Measurements from ENCODE around the gene WDFY2. TPM values are rescaled to one million over a fixed set of nuclear protein-coding genes. Genes with fewer than 3 reads are reported as not detected.
"Not testable (repeated sequence)": the region's sequence is repeated elsewhere in the genome, so short reads cannot be mapped to it uniquely, and the experiment has no call there.

The WDFY2 gene
- total RNA-seq, 1 experiment from 2014 or later = 25.7 TPM

DNA sequence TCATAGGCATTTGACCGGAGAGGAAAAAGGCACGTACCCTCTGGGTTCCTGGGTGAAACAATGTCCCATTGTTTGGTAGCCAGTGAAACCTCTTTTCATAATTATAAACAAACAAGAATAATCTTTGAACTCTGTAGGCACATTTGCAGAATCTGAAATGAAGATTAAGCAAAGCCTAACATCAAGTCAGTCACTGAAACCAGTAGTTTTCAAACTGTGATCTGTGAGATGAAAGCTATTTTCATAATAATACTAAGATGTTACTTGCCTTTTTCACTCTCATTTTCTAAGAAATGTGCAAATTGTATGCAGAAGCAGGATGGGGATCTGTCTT lies 105.4 kb downstream of the WDFY2 start (continued):
- TF ChIP-seq, protein P1, sequence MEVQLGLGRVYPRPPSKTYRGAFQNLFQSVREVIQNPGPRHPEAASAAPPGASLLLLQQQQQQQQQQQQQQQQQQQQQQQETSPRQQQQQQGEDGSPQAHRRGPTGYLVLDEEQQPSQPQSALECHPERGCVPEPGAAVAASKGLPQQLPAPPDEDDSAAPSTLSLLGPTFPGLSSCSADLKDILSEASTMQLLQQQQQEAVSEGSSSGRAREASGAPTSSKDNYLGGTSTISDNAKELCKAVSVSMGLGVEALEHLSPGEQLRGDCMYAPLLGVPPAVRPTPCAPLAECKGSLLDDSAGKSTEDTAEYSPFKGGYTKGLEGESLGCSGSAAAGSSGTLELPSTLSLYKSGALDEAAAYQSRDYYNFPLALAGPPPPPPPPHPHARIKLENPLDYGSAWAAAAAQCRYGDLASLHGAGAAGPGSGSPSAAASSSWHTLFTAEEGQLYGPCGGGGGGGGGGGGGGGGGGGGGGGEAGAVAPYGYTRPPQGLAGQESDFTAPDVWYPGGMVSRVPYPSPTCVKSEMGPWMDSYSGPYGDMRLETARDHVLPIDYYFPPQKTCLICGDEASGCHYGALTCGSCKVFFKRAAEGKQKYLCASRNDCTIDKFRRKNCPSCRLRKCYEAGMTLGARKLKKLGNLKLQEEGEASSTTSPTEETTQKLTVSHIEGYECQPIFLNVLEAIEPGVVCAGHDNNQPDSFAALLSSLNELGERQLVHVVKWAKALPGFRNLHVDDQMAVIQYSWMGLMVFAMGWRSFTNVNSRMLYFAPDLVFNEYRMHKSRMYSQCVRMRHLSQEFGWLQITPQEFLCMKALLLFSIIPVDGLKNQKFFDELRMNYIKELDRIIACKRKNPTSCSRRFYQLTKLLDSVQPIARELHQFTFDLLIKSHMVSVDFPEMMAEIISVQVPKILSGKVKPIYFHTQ (CRISPR knock-in tag; IDR thresholded peaks at IDR 0.05) = no peak
- TF ChIP-seq CREM (CRISPR knock-in tag; IDR thresholded peaks at IDR 0.05) (no peak), GRHL2 (CRISPR knock-in tag; IDR thresholded peaks at IDR 0.05; ENCODE audit: insufficient replicate concordance, severe bottlenecking) (no peak), FOXP4 (CRISPR knock-in tag; IDR thresholded peaks at IDR 0.05) (no peak), E2F5 (CRISPR knock-in tag; IDR thresholded peaks at IDR 0.05) (no peak)
- TF ChIP-seq, protein P2, sequence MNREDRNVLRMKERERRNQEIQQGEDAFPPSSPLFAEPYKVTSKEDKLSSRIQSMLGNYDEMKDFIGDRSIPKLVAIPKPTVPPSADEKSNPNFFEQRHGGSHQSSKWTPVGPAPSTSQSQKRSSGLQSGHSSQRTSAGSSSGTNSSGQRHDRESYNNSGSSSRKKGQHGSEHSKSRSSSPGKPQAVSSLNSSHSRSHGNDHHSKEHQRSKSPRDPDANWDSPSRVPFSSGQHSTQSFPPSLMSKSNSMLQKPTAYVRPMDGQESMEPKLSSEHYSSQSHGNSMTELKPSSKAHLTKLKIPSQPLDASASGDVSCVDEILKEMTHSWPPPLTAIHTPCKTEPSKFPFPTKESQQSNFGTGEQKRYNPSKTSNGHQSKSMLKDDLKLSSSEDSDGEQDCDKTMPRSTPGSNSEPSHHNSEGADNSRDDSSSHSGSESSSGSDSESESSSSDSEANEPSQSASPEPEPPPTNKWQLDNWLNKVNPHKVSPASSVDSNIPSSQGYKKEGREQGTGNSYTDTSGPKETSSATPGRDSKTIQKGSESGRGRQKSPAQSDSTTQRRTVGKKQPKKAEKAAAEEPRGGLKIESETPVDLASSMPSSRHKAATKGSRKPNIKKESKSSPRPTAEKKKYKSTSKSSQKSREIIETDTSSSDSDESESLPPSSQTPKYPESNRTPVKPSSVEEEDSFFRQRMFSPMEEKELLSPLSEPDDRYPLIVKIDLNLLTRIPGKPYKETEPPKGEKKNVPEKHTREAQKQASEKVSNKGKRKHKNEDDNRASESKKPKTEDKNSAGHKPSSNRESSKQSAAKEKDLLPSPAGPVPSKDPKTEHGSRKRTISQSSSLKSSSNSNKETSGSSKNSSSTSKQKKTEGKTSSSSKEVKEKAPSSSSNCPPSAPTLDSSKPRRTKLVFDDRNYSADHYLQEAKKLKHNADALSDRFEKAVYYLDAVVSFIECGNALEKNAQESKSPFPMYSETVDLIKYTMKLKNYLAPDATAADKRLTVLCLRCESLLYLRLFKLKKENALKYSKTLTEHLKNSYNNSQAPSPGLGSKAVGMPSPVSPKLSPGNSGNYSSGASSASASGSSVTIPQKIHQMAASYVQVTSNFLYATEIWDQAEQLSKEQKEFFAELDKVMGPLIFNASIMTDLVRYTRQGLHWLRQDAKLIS (CRISPR knock-in tag; IDR thresholded peaks at IDR 0.05; ENCODE audit: borderline replicate concordance) = no peak

DNA sequence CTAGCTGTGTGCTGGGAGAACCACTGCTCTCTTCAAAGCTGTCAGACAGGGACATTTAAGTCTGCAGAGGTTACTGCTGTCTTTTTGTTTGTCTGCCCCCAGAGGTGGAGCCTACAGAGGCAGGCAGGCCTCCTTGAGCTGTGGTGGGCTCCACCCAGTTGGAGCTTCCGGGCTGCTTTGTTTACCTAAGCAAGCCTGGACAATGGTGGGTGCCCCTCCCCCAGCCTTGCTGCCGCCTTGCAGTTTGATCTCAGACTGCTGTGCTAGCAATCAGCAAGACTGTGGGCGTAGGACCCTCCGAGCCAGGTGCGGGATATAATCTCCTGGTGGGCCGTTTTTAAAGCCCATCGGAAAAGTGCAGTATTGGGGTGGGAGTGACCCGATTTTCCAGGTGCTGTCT lies 111.4 kb downstream of the WDFY2 start:
- H3K4me1 Mint-ChIP-seq; CTCF ChIA-PET; H3K4me3 Mint-ChIP-seq; H3K27ac Mint-ChIP-seq; POLR2A ChIA-PET; ATAC-seq; H3K27me3 Mint-ChIP-seq (ENCODE audit: low read depth): not testable (repeated sequence)
- DNase-seq (ENCODE audit: low spot score) = peak; percentile 16
- H3K9me3 Mint-ChIP-seq = peaks cover 30% of the 10 kb centered on the region
- peaks cover 19% of the 10 kb centered on the region for H3K36me3 Mint-ChIP-seq

DNA sequence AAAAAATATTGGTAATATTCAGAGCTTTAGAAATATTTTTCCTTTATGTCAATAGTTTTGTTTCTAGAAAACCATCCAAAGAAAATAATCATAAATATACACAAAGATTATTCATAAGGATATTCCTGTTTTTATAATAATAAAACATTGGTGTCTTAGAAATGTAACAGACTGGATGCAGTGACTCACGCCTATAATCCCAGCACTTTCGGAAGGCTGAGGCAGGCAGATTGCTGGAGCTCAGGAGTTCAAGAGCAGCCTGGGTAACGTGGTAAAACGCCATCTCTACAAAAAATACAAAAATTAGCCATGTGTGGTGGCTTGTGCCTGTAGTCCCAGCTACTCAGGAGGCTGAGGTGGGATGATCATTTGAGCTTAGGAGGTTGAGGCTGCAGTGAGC lies 112.9 kb downstream of the WDFY2 start:
- Mint-ChIP-seq H3K9me3 (peaks cover 30% of the 10 kb centered on the region), H3K27me3 (ENCODE audit: low read depth) (no peaks in the 10 kb centered on the region), H3K4me3 (no peak overlapping the region), H3K27ac (no peak overlapping the region), H3K36me3 (peaks cover 16% of the 10 kb centered on the region), H3K4me1 (no peaks in the 10 kb centered on the region)
- ChIA-PET CTCF (no interaction called here), POLR2A (no interaction called here)
- TF ChIP-seq NFYB (CRISPR knock-in tag; conservative IDR thresholded peaks at IDR 0.05; ENCODE audit: low read depth) (no peak), HMGA2 (CRISPR knock-in tag; IDR thresholded peaks at IDR 0.05) (no peak), NFE2L1 (CRISPR knock-in tag; IDR thresholded peaks at IDR 0.05) (no peak), GABPB1 (CRISPR knock-in tag; IDR thresholded peaks at IDR 0.05) (no peak), ZMAT4 (CRISPR knock-in tag; IDR thresholded peaks at IDR 0.05) (no peak)
- TF ChIP-seq, protein P3, sequence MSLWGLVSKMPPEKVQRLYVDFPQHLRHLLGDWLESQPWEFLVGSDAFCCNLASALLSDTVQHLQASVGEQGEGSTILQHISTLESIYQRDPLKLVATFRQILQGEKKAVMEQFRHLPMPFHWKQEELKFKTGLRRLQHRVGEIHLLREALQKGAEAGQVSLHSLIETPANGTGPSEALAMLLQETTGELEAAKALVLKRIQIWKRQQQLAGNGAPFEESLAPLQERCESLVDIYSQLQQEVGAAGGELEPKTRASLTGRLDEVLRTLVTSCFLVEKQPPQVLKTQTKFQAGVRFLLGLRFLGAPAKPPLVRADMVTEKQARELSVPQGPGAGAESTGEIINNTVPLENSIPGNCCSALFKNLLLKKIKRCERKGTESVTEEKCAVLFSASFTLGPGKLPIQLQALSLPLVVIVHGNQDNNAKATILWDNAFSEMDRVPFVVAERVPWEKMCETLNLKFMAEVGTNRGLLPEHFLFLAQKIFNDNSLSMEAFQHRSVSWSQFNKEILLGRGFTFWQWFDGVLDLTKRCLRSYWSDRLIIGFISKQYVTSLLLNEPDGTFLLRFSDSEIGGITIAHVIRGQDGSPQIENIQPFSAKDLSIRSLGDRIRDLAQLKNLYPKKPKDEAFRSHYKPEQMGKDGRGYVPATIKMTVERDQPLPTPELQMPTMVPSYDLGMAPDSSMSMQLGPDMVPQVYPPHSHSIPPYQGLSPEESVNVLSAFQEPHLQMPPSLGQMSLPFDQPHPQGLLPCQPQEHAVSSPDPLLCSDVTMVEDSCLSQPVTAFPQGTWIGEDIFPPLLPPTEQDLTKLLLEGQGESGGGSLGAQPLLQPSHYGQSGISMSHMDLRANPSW (CRISPR knock-in tag; conservative IDR thresholded peaks at IDR 0.05; ENCODE audit: low read depth) = no peak
- DNase-seq (ENCODE audit: low spot score) (no peak), ATAC-seq (no peak)

Measured in WTC11 (cell line).